GM23248 (cell line): ENCODE measurements around the gene ZFP36.

Source experiments
- EZH2 ChIP-seq: fragments of 200-600 bp; sonication (generic); IDR thresholded peaks from 2 replicates; pipeline ENCODE4 v1.6.1; 2018; ENCODE audit warnings: antibody characterized with exemption, mild to moderate bottlenecking; ENCODE audit not compliant: insufficient read depth, poor library complexity, severe bottlenecking
- EZH2phosphoT487 ChIP-seq: fragments of 200-600 bp; sonication (generic); IDR thresholded peaks from 2 replicates; pipeline ENCODE4 v1.6.1; 2018; ENCODE audit warnings: antibody characterized with exemption, moderate library complexity, mild to moderate bottlenecking, low read depth; ENCODE audit not compliant: insufficient read depth

GRCh38 chr19:39435499-39436349, 29.1 kb downstream of the ZFP36 start, which contains the start of gene RPS16:
- TF ChIP-seq EZH2 (no peak), EZH2phosphoT487 (no peak)
